DMS 273 treated with DMSO at 0.1 percent for 48 hours (cell line): ENCODE measurements around the gene HMGCS1.
A peak's percentile ranks its signal among the peaks of the same experiment; 100 is the strongest.
"Not testable (repeated sequence)": the region's sequence is repeated elsewhere in the genome, so short reads cannot be mapped to it uniquely, and the experiment has no call there.

Experiments
- DNase-seq: peaks from one replicate; lab custom pipeline; 2025; lab: John Stamatoyannopoulos, UW

Gene HMGCS1

DNA sequence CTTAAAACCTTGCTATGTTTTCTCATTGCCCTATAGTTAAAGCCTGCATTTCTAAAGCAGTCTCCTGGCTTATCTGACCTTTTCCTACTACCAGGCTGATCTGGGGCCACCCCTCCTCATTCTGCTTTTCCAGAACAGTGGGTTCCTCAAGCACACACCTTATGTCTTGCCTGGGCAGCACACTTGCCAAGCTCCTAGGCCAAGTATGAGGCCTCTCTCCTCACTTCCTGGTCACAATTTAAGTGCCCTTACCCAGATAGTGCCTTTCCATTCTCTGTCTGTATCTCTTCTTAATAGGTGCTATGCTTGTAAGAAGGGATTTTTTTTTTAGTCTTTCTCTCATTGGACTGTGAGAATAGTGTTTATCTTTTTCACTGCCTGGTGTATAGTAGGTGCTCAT is 39.7 kb downstream of the HMGCS1 start:
- no peak for DNase-seq

DNA sequence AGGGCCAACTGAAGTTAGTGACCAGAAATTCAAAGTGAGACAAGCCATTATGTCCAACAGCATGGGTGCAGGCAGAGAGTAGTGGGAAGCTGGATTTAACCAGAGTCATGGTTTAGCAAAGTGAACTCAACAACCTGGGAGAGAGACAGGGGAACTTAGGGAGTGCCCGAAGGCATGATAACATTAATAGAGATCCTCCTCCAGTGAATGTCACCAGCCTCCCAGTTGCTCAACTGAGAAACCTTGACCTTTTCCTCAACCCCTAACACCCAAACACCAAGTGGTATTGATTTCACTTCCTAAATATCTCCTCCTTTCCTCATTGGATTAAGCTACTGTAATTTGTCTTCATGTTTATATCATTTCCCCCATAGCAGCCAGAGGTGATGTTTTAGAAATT is 42.6 kb downstream of the HMGCS1 start:
- DNase-seq, result no peak

DNA sequence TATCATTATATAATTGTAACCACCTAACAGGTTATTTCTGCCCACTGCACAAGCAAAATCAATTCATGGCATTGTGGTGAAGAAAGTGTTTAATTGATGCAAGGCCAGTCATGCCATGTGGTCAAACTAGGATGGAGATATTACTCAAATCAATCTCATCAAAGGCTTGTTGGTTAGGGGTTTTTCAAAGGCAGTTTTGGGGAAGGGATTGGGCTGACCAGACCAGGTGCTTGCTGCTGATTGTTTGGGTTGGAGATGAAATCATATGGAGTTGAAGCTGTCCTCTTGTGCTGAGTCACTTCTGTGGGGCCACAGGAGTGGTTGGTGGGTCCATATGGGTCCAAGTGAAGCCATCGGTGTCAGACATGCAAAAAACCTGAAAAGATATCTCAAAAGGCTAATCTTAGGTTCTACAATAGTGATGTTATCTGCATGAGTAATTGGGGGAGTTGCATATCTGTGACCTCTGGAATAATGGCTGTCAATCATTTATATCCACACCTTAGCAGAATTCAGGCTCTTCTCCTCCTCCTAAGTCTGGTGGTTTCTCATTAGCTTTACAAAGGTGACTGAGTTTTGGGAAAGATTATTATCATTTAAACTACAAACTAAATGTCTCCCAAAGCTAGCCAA is 44.9 kb downstream of the HMGCS1 start:
- DNase-seq, result no peak

DNA sequence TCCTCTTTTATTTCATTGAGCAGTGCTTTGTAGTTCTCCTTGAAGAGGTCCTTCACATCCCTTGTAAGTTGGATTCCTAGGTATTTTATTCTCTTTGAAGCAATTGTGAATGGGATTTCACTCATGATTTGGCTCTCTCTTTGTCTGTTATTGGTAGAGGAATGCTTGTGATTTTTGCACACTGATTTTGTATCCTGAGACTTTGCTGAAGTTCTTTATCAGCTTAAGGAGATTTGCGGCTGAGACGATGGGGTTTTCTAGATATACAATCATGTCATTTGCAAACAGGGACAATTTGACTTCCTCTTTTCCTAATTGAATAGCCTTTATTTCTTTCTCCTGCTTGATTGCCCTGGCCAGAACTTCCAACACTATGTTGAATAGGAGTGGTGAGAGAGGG is 50.9 kb downstream of the HMGCS1 start:
- not testable (repeated sequence) for DNase-seq

DNA sequence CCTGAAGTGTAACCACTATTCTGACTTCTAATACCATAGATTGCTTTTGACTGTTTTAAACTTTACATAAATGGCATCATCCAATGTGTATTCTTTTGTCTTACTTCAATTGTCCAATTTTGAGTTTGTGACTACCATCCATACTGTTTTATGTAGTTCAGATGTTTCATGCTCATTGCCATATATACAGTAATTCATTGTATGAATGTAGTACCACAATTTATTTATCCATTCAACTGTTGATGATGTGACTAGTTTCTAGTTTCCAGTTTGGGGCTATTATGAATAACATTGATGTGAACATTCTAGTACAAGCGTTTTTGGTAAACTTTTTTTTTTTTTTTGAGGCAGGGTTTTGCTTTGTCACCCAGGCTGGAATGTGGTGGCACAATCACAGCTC is 55.1 kb downstream of the HMGCS1 start:
- DNase-seq, result no peak

DNA sequence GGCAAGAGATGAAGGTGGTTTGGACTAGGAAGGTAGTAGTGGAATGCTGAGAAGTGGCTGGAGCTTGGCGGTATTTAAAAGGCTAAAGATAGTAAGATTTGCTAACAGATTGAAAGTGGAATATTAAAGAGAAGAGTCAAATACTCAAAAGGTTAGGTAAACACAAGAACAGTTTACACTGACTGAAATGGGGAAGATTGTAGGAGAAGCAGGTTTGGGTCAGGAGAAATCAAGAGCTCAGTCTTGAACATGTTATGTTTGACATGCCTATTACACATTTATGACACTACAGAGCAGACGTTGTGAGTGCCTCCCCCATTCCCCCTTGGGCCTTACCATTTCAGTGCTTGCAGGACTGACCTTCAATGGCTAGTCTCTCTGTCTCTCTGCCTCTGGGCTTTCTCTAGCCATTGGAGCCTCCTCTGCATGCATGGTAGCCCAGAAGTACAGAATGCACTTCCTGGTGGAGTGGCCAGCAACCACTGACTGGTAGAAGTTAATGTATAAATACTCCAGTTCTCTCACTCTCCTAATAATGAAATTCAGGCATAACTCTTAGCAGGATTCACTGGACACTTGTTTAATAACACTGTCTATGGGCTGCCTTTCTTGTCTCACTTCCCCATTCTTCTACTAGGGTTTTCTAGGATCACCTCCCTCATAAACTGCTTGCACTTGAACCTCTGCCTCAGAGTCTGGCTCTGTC is 56.8 kb downstream of the HMGCS1 start:
- DNase-seq, result no peak

DNA sequence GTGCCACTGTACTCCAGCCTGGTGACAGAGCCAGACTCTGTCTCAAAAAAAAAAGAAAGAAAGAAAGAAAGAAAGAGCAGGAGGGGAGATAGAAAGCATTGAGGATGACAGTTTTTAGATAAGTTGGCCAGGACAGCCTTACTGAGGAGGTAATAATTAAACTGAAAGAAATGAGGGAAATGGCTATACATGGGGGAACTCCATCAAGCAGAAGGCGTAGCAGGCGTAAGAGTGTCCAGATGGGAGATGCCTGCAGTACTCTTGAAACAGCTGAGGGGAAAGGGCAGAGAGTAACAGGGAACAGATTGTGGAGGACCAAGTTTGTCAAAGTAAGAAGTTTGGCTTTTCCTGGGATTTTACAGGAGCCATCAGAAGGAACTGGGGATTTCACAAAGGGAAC is 57.5 kb downstream of the HMGCS1 start:
- DNase-seq, result peak; percentile 51

DNA sequence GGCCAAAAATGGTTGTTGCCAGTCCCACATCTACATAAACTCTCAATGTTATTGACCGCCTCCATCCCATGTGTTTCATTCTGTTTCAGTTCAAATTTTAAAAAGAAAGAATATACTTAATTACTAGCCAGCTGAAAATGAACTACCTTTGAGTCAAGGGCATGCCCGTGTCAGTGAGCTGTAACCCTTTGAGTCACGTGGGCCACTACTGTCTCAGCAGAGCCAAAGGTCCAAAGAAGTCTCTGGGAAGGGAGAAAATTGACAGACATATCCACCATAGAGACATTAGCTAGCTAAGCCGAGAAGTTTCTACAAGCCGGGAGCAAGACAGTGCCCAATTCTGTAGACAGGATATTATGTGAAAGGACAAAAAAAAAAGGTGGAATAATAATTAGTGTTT is 61.5 kb downstream of the HMGCS1 start:
- no peak for DNase-seq

DNA sequence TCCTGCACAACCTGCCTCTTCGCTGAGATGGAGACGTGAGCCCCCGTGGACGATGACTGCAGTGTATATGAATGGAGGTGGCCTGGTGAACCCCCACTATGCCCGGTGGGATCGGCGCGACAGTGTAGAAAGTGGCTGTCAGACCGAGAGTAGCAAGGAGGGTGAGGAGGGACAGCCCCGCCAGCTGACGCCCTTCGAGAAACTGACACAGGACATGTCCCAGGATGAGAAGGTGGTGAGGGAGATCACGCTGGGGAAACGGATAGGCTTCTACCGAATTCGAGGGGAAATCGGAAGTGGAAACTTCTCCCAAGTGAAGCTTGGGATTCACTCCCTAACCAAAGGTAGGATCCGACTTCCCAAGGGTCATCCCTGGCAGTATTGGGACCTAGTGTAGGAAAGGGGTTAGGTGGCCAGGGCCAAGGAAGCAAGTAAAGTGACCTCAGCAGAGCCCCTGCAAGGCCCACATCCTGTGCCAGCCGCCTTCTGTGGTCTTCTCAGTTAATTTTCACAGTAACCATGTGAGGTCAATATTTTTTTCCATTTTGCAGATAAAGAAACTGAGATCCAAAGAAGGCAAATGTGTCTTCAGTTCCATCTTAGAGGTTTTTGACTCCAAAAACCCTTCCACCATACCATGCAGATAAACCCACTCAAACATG is 67.4 kb downstream of the HMGCS1 start:
- DNase-seq, result no peak

DNA sequence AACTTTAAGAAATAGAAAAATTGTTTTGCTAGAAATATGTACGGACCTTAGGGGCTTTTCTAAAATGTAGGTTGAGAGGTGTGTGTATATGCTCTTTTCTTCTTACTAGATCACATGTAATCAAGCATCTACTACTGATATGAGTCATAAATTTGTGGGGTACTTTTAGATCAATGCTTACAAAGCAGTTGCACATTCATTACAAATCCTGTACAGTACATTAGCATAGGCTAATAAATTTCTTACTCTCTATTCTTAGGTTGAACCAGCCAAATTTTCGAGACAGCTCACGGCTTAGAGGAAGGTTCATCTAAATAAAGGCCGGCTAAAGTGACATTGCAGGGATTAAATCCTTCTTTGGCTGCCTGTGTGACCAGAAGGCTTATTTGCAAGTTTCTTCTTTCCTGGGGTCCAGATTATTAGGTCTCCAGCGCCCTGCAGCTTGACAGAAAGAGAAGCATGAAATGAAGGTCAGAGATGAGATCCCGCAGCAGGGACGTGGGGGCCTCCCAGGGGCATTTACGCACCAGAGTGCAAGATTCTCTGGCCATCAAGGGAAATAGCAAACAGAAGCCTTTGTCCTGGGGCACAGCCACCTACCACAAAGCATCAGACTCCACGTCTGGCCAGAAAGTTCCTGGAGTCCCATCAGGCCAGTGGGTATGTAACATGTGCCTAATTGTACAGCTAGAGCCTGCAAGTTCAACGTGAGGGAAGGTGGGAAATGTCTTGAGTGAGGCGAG is 68.2 kb downstream of the HMGCS1 start:
- DNase-seq, result no peak

DNA sequence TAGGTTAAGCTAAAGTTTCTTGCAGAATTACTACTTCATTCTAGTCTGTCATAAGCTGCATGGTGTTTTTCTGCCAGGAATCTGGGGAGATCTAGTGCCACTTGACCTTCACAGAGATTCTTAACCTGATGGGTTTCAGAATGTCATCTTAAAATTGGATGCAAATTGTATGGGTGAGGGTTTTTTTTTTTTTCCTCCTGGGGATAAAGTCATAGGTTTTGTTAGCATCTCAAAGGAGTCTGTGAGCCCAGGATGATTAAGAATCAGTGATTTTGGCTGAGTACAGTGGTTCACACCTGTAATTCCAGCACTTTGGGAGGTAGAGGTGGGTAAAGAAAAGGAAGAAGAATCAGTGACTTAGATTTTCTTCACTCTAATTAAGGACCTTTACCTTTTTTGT is 69.9 kb downstream of the HMGCS1 start:
- DNase-seq, result no peak

DNA sequence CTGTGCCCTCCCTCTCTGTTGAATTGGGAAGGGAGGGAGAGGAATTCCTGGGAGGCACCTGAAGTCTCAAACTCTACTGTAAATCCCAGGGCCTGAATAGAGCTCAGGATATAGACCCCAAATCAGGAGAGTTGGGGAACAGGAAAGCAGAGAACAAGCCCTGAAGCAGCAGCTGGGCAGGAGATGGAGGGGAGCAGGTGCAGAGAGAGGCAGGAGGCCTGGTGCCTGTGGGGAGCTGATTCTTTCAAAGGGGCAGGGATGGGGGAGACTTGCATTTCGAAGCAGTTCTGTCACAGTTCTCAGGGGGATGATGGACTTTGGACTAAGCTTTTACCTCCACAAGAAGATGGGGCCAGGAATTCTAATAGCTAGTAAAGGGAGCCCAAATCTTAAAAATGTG is 71.0 kb downstream of the HMGCS1 start:
- DNase-seq, result no peak
